Breast epithelium (tissue), 3 donors: Measurements from ENCODE around the gene CELF3.

Source experiments
- POLR2A ChIP-seq: fragments of 450-650 bp; IDR thresholded peaks from one replicate; pipeline ENCODE4 v1.6.1; 2016; ENCODE audit warnings: antibody characterized with exemption, mild to moderate bottlenecking, moderate library complexity
- TF ChIP-seq, protein P1 (sequence below), 3 donors: fragments of 450-650 bp; IDR thresholded peaks; one replicate each; pipeline ENCODE4 v1.5.1; 2016 to 2017; ENCODE audit warnings: antibody characterized with exemption in 3 of 3, mild to moderate bottlenecking in 3 of 3, moderate library complexity in 3 of 3

DNA sequence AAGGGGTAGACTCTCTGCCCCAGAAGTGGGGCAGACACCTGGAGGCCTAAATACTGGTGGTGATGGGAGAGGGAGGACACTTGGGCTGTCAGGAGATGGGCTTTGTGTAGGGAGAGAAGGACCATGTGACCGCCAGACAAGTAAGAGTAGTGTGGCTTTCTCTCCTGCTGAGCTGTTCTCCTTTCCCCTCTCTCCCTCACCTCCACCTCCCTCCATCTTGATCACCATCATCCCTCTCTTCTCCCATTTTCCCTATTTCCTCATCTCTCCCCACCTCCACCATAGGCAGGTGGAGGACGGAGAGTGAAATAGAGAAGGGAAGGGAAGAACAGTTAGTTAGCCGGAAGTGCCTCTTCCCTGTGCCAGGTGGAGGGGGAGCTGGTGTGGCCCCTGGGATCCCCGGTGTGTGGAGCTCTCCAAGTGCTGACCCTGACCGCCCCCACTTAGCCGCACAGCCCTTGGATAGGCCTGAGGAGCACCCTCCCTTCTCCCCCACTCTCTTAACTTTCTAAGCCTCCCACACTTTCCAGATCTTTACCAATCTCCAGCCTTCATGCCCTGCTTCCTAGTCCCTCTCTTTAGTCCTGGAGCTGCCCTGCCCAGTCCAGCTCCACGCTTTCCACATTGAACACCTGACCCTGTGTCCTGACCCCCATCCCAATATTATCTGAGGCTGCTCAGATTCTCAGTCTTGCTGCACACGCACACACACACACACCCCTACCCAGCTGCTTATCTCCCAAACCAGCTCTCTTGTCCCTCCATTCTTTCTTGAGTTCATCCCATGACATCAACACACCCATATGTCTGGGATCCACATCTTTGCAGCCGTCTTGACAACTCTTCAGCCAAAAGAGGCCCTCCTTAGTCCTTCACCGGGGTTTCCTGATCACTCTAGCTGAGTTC is 1.5 kb downstream of the CELF3 start:
- TF ChIP-seq POLR2A: no peak
- TF ChIP-seq, protein P1, sequence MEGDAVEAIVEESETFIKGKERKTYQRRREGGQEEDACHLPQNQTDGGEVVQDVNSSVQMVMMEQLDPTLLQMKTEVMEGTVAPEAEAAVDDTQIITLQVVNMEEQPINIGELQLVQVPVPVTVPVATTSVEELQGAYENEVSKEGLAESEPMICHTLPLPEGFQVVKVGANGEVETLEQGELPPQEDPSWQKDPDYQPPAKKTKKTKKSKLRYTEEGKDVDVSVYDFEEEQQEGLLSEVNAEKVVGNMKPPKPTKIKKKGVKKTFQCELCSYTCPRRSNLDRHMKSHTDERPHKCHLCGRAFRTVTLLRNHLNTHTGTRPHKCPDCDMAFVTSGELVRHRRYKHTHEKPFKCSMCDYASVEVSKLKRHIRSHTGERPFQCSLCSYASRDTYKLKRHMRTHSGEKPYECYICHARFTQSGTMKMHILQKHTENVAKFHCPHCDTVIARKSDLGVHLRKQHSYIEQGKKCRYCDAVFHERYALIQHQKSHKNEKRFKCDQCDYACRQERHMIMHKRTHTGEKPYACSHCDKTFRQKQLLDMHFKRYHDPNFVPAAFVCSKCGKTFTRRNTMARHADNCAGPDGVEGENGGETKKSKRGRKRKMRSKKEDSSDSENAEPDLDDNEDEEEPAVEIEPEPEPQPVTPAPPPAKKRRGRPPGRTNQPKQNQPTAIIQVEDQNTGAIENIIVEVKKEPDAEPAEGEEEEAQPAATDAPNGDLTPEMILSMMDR (IDR thresholded peaks at IDR 0.05): no peak
